Measurements from ENCODE around the gene TAF6L.

Gene TAF6L, protein sequence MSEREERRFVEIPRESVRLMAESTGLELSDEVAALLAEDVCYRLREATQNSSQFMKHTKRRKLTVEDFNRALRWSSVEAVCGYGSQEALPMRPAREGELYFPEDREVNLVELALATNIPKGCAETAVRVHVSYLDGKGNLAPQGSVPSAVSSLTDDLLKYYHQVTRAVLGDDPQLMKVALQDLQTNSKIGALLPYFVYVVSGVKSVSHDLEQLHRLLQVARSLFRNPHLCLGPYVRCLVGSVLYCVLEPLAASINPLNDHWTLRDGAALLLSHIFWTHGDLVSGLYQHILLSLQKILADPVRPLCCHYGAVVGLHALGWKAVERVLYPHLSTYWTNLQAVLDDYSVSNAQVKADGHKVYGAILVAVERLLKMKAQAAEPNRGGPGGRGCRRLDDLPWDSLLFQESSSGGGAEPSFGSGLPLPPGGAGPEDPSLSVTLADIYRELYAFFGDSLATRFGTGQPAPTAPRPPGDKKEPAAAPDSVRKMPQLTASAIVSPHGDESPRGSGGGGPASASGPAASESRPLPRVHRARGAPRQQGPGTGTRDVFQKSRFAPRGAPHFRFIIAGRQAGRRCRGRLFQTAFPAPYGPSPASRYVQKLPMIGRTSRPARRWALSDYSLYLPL

GRCh38 chr11:62771144-62772021, at the start of gene TAF6L:
TAF6L (plus strand) TSS chr11:62771396; CDS start chr11:62775784, 4,388 bp downstream.
- H3K27me3 ChIP-seq (ENCODE audit: control insufficient read depth, insufficient read depth, low read length), result no peaks in the 10 kb centered on the region
- H3K36me3 ChIP-seq (ENCODE audit: control insufficient read depth, insufficient read depth, low read length), result peaks cover 16% of the 10 kb centered on the region
- DNase-seq (ENCODE audit: low read depth, low spot score), result no peak
- peak within 1 kb of the TSS; percentile 12 for H3K27ac ChIP-seq (ENCODE audit: low read length)
- no CpG with 5 or more reads among the region's 60 CpGs for WGBS (ENCODE audit: insufficient coverage, insufficient read length)
- peaks cover 3% of the 10 kb centered on the region; the same call in 1 of the 2 replicates for H3K4me1 ChIP-seq (ENCODE audit: control insufficient read depth, insufficient read depth, low read length)
- no peaks in the 10 kb centered on the region for H3K9me3 ChIP-seq (ENCODE audit: control insufficient read depth, insufficient read depth, low read length)
- H3K4me3 ChIP-seq (ENCODE audit: low read length), result peak within 1 kb of the TSS; percentile 90

DNA sequence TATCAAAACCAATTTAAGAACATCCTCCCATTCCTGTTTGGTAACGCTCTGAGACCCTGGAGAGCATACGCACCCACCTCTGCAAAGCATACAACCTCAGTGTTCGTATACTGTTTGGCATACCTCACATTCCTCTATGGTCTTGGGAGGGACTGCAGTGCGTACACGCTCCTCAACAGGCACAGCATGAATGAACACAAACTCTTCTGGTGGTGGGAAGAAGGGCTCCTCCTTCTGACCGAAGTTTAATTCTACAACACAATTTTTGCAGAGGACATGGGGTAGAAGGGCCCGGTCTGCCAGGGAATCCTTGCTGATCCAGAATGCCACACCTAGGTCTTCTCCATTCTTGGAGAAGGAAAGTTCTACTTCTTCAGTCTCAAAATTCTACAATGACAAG, 49.2 kb upstream of the TAF6L start:
- Histone ChIP-seq H3K9me3 (ENCODE audit: control insufficient read depth, insufficient read depth, low read length) (no peaks in the 10 kb centered on the region), H3K27ac (ENCODE audit: low read length) (no peak overlapping the region), H3K4me3 (ENCODE audit: low read length) (no peak overlapping the region), H3K4me1 (ENCODE audit: control insufficient read depth, insufficient read depth, low read length) (no peaks in the 10 kb centered on the region), H3K36me3 (ENCODE audit: control insufficient read depth, insufficient read depth, low read length) (peaks cover 25% of the 10 kb centered on the region), H3K27me3 (ENCODE audit: control insufficient read depth, insufficient read depth, low read length) (no peaks in the 10 kb centered on the region)
- DNase-seq (ENCODE audit: low read depth, low spot score), result no peak
- no CpG with 5 or more reads among the region's 7 CpGs for WGBS (ENCODE audit: insufficient coverage, insufficient read length)

DNA sequence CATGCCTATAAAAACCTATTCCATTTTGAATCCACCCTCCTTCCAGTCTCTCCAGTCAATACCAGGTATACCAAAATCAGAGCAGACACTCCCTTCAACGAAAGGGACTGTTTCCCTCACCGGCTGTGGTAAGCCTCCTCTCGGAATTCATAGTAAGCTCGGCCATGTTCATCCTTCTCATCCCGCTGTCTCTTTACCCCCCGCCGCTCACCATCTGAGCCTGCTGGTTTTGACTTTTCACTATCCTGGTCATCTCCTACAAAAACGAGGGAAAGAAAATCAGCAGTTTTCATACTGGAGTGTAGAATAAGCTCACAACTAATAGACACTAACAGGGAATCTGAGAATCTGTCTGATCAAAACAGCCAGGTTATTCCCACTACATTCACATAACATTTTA, 47.0 kb upstream of the TAF6L start:
- Histone ChIP-seq H3K27ac (ENCODE audit: low read length) (no peak overlapping the region), H3K27me3 (ENCODE audit: control insufficient read depth, insufficient read depth, low read length) (no peaks in the 10 kb centered on the region), H3K4me1 (ENCODE audit: control insufficient read depth, insufficient read depth, low read length) (no peaks in the 10 kb centered on the region), H3K4me3 (ENCODE audit: low read length) (no peak overlapping the region), H3K36me3 (ENCODE audit: control insufficient read depth, insufficient read depth, low read length) (peaks cover 24% of the 10 kb centered on the region), H3K9me3 (ENCODE audit: control insufficient read depth, insufficient read depth, low read length) (no peaks in the 10 kb centered on the region)
- no peak for DNase-seq (ENCODE audit: low read depth, low spot score)
- no CpG with 5 or more reads among the region's 8 CpGs for WGBS (ENCODE audit: insufficient coverage, insufficient read length)

DNA sequence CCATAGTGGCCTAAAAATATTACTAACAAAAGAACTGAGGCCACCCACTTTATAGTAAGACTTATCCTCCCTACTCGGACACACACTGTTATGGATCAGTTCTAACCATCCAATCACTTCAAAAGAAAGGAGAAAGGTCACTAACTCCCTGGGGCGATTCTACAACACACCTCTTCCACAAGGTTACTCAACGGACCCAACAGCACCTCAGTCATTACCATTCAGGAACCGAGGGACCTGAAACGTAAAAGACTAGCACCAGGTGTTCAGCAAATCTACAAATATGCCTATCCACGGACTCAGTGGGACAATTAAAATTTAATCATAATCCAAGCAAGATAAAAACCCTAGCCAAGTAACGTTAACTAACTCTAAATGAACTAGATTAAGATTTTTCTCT, 45.5 kb upstream of the TAF6L start:
- Histone ChIP-seq H3K4me3 (ENCODE audit: low read length) (peak overlapping the region; percentile 46; the same call in 1 of the 2 replicates), H3K4me1 (ENCODE audit: control insufficient read depth, insufficient read depth, low read length) (no peaks in the 10 kb centered on the region; the same call in 1 of the 2 replicates), H3K27ac (ENCODE audit: low read length) (no peak overlapping the region), H3K36me3 (ENCODE audit: control insufficient read depth, insufficient read depth, low read length) (peaks cover 17% of the 10 kb centered on the region), H3K9me3 (ENCODE audit: control insufficient read depth, insufficient read depth, low read length) (no peaks in the 10 kb centered on the region), H3K27me3 (ENCODE audit: control insufficient read depth, insufficient read depth, low read length) (no peaks in the 10 kb centered on the region)
- no CpG with 5 or more reads among the region's 7 CpGs for WGBS (ENCODE audit: insufficient coverage, insufficient read length)
- no peak for DNase-seq (ENCODE audit: low read depth, low spot score)

DNA sequence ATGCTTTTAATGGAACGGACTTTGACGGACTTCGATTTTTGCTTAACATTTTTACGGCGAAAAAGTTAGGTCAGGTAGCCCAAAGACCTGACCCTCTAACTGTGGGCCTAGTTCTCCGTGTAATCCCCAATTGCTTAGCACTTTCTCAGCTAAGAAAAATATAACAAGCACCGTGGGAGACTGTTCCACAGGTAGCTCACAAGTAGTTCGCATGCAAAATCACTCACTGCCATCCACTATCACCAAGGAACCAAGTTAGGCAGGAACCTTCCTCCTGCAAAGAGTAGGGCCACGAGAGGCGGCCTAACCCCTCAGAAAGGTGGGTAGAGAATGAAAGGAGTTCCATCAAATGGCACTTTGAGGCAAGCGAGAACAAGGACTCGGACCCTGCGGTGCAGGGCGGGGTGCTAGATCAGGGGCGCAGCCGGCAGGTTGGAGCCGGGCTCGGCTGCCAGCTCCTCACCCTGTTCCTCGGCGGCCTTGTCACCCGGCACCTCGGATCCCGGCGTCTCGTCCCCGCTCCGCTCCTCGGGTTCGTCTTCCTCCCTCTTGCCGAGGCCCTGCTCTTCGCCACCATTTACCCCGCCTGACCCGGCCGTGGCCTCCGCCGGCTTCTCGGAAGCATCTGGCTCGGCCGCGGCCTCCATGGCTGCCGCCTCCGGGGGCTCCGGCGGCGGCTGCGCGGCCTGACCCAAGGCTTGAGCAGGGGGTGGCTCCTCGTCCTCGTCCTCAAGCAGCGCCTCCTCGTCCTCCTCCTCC, 44.9 kb upstream of the TAF6L start:
- H3K4me1 ChIP-seq (ENCODE audit: control insufficient read depth, insufficient read depth, low read length), result no peaks in the 10 kb centered on the region; the same call in 1 of the 2 replicates
- H3K27me3 ChIP-seq (ENCODE audit: control insufficient read depth, insufficient read depth, low read length), result no peaks in the 10 kb centered on the region
- no CpG with 5 or more reads among the region's 51 CpGs for WGBS (ENCODE audit: insufficient coverage, insufficient read length)
- no peaks in the 10 kb centered on the region for H3K9me3 ChIP-seq (ENCODE audit: control insufficient read depth, insufficient read depth, low read length)
- H3K4me3 ChIP-seq (ENCODE audit: low read length), result peak overlapping the region; percentile 46
- H3K27ac ChIP-seq (ENCODE audit: low read length), result no peak overlapping the region
- DNase-seq (ENCODE audit: low read depth, low spot score), result no peak
- H3K36me3 ChIP-seq (ENCODE audit: control insufficient read depth, insufficient read depth, low read length), result peaks cover 13% of the 10 kb centered on the region

DNA sequence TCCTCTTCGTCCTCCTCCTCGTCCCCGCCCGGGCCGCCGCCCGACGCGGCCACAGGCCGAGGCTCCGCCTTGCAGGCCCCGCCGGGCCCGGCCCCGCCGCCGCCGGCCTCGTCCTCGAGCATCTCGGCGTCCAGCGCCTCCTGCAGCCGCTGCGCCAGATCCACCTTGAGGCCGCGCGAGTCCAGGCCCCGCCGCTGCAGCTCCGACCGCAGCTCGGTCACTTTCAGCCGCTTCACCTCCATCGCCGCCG, 44.4 kb upstream of the TAF6L start:
- no peak overlapping the region for H3K27ac ChIP-seq (ENCODE audit: low read length)
- H3K4me1 ChIP-seq (ENCODE audit: control insufficient read depth, insufficient read depth, low read length), result no peaks in the 10 kb centered on the region; the same call in 1 of the 2 replicates
- no peaks in the 10 kb centered on the region for H3K9me3 ChIP-seq (ENCODE audit: control insufficient read depth, insufficient read depth, low read length)
- peak overlapping the region; percentile 46 for H3K4me3 ChIP-seq (ENCODE audit: low read length)
- WGBS (ENCODE audit: insufficient coverage, insufficient read length), result no CpG with 5 or more reads among the region's 37 CpGs
- DNase-seq (ENCODE audit: low read depth, low spot score), result no peak
- H3K27me3 ChIP-seq (ENCODE audit: control insufficient read depth, insufficient read depth, low read length), result no peaks in the 10 kb centered on the region
- H3K36me3 ChIP-seq (ENCODE audit: control insufficient read depth, insufficient read depth, low read length), result peaks cover 12% of the 10 kb centered on the region

GRCh38 chr11:62727165-62727871, 43.9 kb upstream of the TAF6L start, which contains the start of gene HNRNPUL2:
HNRNPUL2 (minus strand) TSS chr11:62727457; CDS start chr11:62727156, 301 bp downstream.
- Histone ChIP-seq H3K27me3 (ENCODE audit: control insufficient read depth, insufficient read depth, low read length) (no peaks in the 10 kb centered on the region), H3K36me3 (ENCODE audit: control insufficient read depth, insufficient read depth, low read length) (peaks cover 7% of the 10 kb centered on the region; the same call in 1 of the 2 replicates), H3K4me1 (ENCODE audit: control insufficient read depth, insufficient read depth, low read length) (no peaks in the 10 kb centered on the region; the same call in 1 of the 2 replicates), H3K27ac (ENCODE audit: low read length) (no peak within 1 kb of the TSS), H3K4me3 (ENCODE audit: low read length) (peak within 1 kb of the TSS; percentile 79), H3K9me3 (ENCODE audit: control insufficient read depth, insufficient read depth, low read length) (no peaks in the 10 kb centered on the region)
- no CpG with 5 or more reads among the region's 72 CpGs for WGBS (ENCODE audit: insufficient coverage, insufficient read length)
- peak; percentile 92 for DNase-seq (ENCODE audit: low read depth, low spot score)

GRCh38 chr11:62727872-62728170, 43.4 kb upstream of the TAF6L start:
- no CpG with 5 or more reads among the region's 20 CpGs for WGBS (ENCODE audit: insufficient coverage, insufficient read length)
- Histone ChIP-seq H3K4me3 (ENCODE audit: low read length) (peak overlapping the region; percentile 79; the same call in 1 of the 2 replicates), H3K36me3 (ENCODE audit: control insufficient read depth, insufficient read depth, low read length) (peaks cover 3% of the 10 kb centered on the region; the same call in 1 of the 2 replicates), H3K4me1 (ENCODE audit: control insufficient read depth, insufficient read depth, low read length) (no peaks in the 10 kb centered on the region; the same call in 1 of the 2 replicates), H3K9me3 (ENCODE audit: control insufficient read depth, insufficient read depth, low read length) (no peaks in the 10 kb centered on the region), H3K27me3 (ENCODE audit: control insufficient read depth, insufficient read depth, low read length) (no peaks in the 10 kb centered on the region), H3K27ac (ENCODE audit: low read length) (no peak overlapping the region)
- peak; percentile 92 for DNase-seq (ENCODE audit: low read depth, low spot score)

DNA sequence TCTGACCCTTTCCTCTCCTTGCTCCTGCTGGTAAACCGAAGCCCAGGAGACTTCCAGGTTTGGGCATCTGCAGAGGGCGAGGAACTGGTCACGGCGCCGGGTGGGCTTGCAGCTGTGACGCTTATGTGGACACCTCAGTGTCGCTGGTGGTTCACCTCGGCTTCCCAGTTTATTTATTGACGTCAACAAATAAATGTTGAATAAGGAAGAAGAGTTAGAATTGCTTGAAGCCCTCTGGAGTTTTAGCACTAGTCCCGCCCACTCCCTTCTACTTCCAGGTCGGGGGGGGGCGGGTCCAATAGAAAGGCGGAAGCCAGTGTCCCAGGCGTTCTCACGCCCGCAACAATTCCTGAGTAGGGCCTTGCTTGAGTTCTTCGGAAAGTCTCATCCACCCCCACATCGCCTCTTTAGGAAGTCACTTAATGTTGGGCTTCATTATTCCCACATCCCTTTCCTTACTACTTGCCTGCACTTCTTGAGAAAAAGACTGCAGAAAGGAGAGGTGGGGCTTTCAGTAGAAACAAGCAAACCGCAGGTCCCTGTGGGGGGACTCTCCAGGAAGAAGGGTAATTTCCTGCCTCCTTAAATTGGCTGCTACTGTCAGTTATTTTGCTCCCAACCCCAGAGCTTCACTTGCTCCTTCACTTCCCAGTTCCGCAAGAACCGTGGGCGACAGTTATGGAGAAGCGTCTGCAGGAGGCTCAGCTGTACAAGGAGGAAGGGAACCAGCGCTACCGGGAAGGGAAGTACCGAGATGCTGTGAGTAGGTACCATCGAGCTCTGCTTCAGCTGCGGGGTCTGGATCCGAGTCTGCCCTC, 42.8 kb upstream of the TAF6L start, which contains the start of gene TTC9C:
TTC9C (plus strand) TSS at position 316 of the 818 bp plus-strand sequence; CDS start at position 679, 363 bp downstream.
- Histone ChIP-seq H3K4me3 (ENCODE audit: low read length) (peak within 1 kb of the TSS; percentile 79), H3K36me3 (ENCODE audit: control insufficient read depth, insufficient read depth, low read length) (peaks cover 2% of the 10 kb centered on the region; the same call in 1 of the 2 replicates), H3K4me1 (ENCODE audit: control insufficient read depth, insufficient read depth, low read length) (no peaks in the 10 kb centered on the region; the same call in 1 of the 2 replicates), H3K27ac (ENCODE audit: low read length) (no peak within 1 kb of the TSS), H3K9me3 (ENCODE audit: control insufficient read depth, insufficient read depth, low read length) (no peaks in the 10 kb centered on the region), H3K27me3 (ENCODE audit: control insufficient read depth, insufficient read depth, low read length) (no peaks in the 10 kb centered on the region)
- WGBS (ENCODE audit: insufficient coverage, insufficient read length), result no CpG with 5 or more reads among the region's 29 CpGs
- no peak for DNase-seq (ENCODE audit: low read depth, low spot score)

All from iPS DF 6.9 (cell line).